Measurements from ENCODE around the gene PFN1.
A peak's percentile ranks its signal among the peaks of the same experiment; 100 is the strongest.

PFN1 gene

GRCh38 chr17:4939546-4939795 lies 8.9 kb downstream of the PFN1 start:
- Histone ChIP-seq H3K27me3 (ENCODE audit: control insufficient read depth, low read length) (no peaks in the 10 kb centered on the region), H3K27ac (ENCODE audit: low read depth, low read length) (peak overlapping the region; percentile 92), H3K9me3 (ENCODE audit: control insufficient read depth, insufficient read depth, low read length) (no peaks in the 10 kb centered on the region), H3K79me2 (ENCODE audit: control insufficient read depth, low read length) (peaks cover 63% of the 10 kb centered on the region), H3K4me1 (ENCODE audit: control insufficient read depth, low read length) (peaks cover 51% of the 10 kb centered on the region), H3K4me3 (ENCODE audit: low read length) (peak overlapping the region; percentile 90), H3K4me2 (ENCODE audit: low read length) (peak overlapping the region; percentile 94), H3F3A (ENCODE audit: control insufficient read depth, insufficient read depth) (peaks cover 34% of the 10 kb centered on the region), H3K9me2 (replicated peaks; ENCODE audit: control insufficient read depth, low read length) (no peaks in the 10 kb centered on the region), H3K36me3 (ENCODE audit: control insufficient read depth, low read length) (peaks cover 85% of the 10 kb centered on the region), H4K20me1 (ENCODE audit: control insufficient read depth, insufficient read depth, low read depth, low read length) (no peaks in the 10 kb centered on the region; the same call in 1 of the 2 replicates)
- TF ChIP-seq CTCF (IDR thresholded peaks at IDR 0.05; ENCODE audit: low read depth, low read length, poor library complexity, severe bottlenecking) (no peak), EZH2phosphoT487 (IDR thresholded peaks at IDR 0.05; ENCODE audit: borderline replicate concordance, low read length) (no peak)

GRCh38 chr17:4938688-4939545 lies 9.4 kb downstream of the PFN1 start:
- Histone ChIP-seq H3F3A (ENCODE audit: control insufficient read depth, insufficient read depth) (peaks cover 29% of the 10 kb centered on the region), H3K9me2 (replicated peaks; ENCODE audit: control insufficient read depth, low read length) (no peaks in the 10 kb centered on the region), H3K36me3 (ENCODE audit: control insufficient read depth, low read length) (peaks cover 81% of the 10 kb centered on the region), H3K9me3 (ENCODE audit: control insufficient read depth, insufficient read depth, low read length) (no peaks in the 10 kb centered on the region), H3K27ac (ENCODE audit: low read depth, low read length) (peak overlapping the region; percentile 92), H3K4me3 (ENCODE audit: low read length) (peak overlapping the region; percentile 90), H3K79me2 (ENCODE audit: control insufficient read depth, low read length) (peaks cover 57% of the 10 kb centered on the region), H3K27me3 (ENCODE audit: control insufficient read depth, low read length) (no peaks in the 10 kb centered on the region), H3K4me1 (ENCODE audit: control insufficient read depth, low read length) (peaks cover 51% of the 10 kb centered on the region), H3K4me2 (ENCODE audit: low read length) (peak overlapping the region; percentile 94), H4K20me1 (ENCODE audit: control insufficient read depth, insufficient read depth, low read depth, low read length) (no peaks in the 10 kb centered on the region; the same call in 1 of the 2 replicates)
- TF ChIP-seq CTCF (IDR thresholded peaks at IDR 0.05; ENCODE audit: low read depth, low read length, poor library complexity, severe bottlenecking) (peak; percentile 15), EZH2phosphoT487 (IDR thresholded peaks at IDR 0.05; ENCODE audit: borderline replicate concordance, low read length) (no peak)

- Histone ChIP-seq H3K79me2 (ENCODE audit: control insufficient read depth, low read length) (peaks cover 49% of the 10 kb centered on the region), H3K9me3 (ENCODE audit: control insufficient read depth, insufficient read depth, low read length) (no peaks in the 10 kb centered on the region), H4K20me1 (ENCODE audit: control insufficient read depth, insufficient read depth, low read depth, low read length) (no peaks in the 10 kb centered on the region; the same call in 1 of the 2 replicates), H3F3A (ENCODE audit: control insufficient read depth, insufficient read depth) (peaks cover 23% of the 10 kb centered on the region), H3K27me3 (ENCODE audit: control insufficient read depth, low read length) (no peaks in the 10 kb centered on the region), H3K9me2 (replicated peaks; ENCODE audit: control insufficient read depth, low read length) (no peaks in the 10 kb centered on the region), H3K4me1 (ENCODE audit: control insufficient read depth, low read length) (peaks cover 42% of the 10 kb centered on the region), H3K36me3 (ENCODE audit: control insufficient read depth, low read length) (peaks cover 72% of the 10 kb centered on the region), H3K27ac (ENCODE audit: low read depth, low read length) (no peak overlapping the region), H3K4me2 (ENCODE audit: low read length) (peak overlapping the region; percentile 94), H3K4me3 (ENCODE audit: low read length) (peak overlapping the region; percentile 90; the same call in 1 of the 2 replicates)
- TF ChIP-seq EZH2phosphoT487 (IDR thresholded peaks at IDR 0.05; ENCODE audit: borderline replicate concordance, low read length) (no peak), CTCF (IDR thresholded peaks at IDR 0.05; ENCODE audit: low read depth, low read length, poor library complexity, severe bottlenecking) (no peak)
Measured at GRCh38 chr17:4938069-4938491, 10.2 kb downstream of the PFN1 start.

Measured in DOHH2 (cell line).